Stimulated activated CD8-positive, alpha-beta memory T cell treated with anti-CD3 and anti-CD28 coated beads, Interleukin-2, amount 100 ng/mL, for 48 hours (primary cell): ENCODE measurements around the gene VPS50.
"Not testable (repeated sequence)": the region's sequence is repeated elsewhere in the genome, so short reads cannot be mapped to it uniquely, and the experiment has no call there.

Source experiments
- DNase-seq, 2 donors: peaks; one replicate each; pipeline ENCODE4 v3.0.0-alpha.2; 2020; ENCODE audit warnings: low read depth in 2 of 2

The VPS50 gene

DNA sequence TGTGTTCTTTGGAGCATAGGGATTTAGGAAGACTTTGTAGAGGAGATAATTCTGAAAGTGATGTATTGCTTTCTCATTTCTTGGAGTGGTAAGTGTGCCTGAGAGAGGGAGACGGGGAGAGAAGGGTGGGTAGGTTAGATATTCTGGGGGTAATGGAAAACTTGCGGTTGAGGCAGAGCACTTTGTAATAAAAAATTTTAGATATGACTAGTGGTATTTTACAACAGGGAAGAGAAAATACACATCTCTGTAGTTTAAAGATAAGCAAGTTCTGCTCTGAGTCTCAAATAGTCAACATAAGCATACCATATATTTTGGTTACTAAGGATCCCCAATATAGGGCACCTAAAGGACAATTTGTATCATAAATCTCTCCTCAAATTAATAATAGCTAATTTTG, 6.6 kb downstream of the VPS50 start:
- DNase-seq: no peak

DNA sequence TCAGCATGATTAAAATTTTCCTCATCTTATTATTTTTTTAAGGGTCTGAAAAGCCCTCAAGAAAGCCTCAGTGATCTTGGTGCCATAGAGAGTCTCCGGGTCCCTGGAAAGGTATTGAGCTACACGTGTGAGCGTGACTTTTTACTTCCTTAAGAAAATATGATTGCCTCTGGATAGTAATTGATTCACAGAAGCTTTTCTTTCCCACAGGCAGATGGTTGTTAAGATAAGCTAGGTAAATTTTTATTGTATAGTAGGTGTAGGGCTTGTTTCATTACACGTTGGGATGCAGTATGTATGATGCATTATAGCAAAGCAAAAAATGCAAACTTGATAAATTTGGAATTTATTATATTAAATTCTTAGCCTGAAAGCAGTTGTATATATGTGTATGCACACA, 7.7 kb downstream of the VPS50 start:
- DNase-seq: no peak

DNA sequence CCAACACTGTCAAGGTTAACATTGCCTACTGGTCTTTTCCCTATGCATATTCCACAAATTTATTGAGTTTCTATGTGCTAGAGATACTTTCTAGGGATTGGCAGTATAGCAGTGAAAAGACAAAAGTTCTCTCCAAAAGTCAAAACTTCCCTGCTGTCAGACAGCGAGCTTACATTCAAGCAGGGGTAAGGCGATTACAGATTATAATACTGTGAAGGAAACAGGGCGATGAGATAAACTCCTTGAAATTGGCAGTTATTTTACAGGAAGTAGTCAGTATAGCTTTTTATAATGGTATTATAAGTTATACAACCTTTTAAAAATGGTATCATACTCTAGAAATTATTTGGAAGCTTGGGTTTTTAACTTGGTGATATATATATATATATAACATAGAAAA, 9.9 kb downstream of the VPS50 start:
- DNase-seq: no peak

DNA sequence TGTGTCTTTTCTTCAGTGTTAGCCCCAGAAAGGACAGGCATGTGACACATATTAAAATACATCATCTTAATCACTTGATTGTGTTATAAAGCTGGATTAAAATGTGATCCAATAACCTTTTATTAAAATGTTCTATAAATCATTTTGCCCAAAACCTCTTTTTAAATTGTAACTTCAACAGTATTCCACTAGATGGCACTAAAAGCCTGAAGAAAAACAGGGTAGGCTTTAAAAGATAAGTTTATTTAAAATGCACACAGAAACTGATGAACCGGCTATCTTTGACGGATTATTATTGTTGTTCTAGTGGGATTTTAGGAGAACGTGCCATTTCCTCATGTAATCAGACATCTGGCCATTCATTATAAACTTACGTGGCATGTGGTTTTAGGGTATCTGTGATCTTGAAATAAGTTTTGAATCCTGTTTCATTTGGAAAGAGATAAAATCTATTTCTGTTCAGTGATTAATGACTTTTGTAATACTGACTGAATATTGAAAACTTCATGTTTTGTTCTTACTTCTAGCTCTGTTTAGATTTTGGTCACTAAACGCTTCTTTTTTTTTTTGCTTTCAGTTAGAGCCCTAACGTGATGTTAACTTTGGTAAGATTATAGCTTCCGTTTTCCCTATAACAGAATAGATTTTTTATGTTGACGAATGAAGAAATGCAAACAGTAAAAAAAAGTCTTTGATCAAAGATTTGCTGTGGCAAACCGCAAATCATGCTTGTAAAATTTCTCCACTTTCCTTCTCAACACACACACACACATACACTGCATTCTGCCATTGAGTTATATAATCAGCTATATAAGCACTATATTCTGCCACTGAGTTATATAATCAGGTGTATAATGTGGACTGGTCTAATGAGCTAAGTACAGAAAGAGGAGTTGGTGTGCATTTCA, 13.6 kb downstream of the VPS50 start:
- no peak for DNase-seq

DNA sequence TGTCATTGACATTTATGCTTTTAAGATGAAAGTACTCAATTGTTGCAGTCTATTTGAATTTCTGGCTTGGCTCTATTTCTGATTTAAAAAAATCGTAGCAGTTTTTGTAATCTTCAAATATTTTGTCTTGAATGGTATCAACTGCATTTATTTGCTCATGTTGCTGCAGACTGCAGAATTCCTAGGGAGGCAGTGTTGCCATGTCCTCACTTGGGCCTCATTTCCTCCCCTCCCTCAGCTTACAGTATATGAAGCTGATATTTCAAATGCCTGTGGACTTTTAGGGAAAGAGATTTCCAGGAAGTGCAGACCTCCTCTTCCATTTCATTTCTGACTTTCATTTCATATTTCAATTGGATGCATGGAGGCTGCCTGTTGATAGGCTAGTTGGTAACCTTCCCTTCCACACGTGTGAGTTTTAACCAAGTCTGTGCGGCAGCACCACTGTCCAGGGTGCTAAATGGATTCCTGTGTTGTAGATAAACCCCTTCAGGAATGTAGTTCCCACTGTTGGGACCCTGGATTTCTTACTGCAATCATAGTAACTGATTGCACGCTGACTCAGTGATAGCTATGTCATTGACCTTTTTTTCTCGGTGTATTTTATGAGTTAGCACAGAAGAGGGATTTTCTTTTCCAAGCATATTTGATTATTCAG, 17.5 kb downstream of the VPS50 start:
- DNase-seq: no peak

DNA sequence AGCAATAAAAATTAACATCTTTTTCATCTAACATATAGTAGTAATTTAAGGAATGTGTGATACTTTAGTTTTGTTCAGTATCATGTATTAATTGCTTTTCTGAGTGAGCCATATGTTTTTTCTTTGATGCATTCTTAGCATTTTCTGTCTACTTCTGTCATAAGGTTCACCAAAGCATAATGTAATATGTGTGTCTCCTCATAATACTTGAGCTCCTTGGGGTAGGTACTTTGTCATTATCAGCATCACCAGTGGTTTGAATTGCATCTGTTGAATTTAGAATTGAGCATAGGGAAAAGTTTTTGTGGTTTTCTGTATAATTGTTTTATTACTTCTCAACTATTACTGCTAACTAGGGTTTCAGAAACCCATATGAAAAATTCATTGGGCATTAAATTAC, 26.5 kb downstream of the VPS50 start:
- DNase-seq: no peak

DNA sequence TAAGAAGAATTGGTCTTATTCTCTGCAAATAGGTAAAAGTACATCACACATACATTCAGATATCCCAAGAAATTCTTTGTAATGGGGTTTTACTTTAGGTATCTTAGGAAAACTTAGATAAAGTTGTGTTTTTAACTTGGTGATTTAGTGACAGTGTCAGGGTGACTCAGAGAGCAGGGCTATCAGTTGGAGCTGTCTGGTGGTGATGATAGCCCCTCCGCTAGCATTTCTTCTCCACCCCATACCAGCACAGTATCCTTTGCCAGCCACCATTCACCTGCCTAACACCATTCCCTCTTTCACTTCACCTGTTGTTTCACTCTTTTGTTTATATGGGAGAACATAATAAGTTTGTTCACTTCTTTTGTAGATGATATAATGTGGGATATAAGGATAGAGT, 30.4 kb downstream of the VPS50 start:
- DNase-seq: no peak

DNA sequence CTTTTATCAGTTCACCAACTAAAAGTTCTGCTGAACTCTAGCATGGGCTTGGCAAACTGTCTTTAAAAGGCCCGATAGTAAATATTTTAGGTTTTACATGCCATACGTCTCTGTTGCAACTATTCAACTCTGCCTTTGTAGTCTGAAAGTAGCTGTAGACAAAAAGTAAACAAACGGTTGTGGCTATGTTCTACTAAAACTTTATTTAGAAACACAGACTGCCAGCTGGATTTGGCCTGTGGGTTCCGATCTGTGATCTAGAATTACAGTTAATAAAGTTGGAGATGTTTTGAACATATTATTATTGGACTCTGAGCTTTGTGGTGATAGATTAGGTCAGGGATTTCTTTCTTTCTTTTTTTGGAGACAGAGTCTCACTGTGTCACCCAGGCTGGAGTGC, 33.1 kb downstream of the VPS50 start:
- DNase-seq: no peak

DNA sequence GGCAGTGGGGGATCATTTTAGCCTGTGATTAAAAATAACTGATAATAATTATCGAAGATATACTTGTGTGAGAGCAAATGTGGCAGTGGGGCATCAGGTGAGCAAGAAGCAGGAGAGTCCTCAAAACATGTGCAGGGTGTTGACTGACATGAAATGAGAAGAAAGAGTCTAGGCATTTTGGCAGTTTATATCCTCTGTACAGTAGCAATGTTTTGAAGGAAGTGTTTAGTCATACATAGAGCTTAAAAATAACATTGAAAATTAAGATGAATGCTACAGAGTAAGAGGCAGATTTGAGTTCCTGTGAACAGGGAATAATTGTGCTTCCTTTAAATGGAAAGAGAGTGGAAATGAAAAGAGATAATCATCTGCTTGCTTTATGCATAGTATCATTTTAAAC, 47.4 kb downstream of the VPS50 start:
- DNase-seq: no peak

DNA sequence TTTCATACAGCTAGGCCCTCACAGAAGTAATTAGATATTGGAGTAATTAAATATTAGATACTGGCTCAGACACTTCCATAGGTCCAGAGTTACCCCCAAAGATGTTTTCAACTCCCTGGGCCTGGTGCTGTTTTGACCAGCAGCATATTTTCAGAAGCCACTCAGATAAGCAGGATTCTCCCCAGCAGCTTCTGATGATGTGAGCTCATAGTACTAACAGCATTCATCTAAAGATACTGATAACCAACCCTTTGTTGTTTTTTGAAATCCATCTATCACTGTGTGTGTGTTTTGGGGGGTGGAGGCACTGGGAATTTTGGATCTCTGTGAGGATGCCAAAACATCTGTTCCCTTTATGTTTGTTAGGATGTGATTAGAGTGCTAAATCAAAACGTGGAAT, 52.7 kb downstream of the VPS50 start:
- DNase-seq: no peak

DNA sequence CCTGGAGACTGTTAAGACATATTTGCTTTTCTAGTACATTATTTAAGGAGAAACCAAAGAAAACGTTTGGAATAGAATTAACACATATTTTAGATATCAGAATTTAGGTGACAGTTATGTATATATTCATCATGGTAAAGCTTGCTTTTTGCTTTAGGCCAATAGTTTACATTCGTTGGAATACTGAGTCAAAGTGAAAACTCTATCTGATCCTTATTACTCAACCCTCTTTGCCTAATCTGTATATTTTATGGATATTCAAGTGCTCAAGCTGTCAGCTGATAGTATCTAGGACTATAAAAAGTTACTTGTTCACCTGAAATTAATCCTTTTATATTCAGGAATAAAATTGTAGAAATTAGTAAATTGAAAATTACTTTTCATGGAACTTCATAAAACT, 61.1 kb downstream of the VPS50 start:
- no peak for DNase-seq

DNA sequence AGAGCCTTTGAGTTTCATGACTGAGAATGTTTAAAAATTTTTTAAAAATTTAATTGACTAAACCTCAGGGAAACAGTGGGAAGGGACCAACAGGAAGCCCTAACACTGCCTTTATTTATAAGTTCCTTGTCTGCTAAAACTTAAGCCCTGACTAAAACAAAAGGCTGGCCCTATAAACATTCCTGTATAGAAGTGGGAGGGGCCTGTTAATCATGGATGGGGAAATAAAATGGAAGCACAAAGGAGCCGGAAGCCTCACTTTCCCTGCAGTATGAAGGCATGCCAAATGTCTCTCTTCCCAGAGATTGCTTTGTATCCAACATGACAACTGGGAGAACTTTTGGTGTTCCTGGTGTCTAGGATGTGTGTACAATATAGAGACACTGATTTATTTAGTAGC, 66.0 kb downstream of the VPS50 start:
- no peak for DNase-seq

DNA sequence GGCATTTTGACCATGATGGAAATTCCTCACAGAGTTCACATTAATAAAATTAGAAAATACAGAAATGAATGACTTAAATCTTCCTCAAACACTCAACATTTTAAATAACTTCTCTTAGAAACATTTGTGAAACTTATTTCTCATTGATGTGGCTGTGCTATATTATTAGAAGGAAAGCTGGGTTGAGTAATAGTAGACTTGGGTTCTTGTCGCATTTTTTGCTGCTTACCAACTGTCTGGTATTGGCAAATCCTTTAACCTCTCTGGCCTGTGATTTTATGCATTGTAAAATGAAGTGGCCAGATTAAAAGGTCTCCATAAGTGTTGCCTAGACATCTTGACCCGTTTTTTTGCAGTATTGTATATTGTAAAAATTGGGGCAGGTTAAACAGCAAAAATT, 66.5 kb downstream of the VPS50 start:
- no peak for DNase-seq

DNA sequence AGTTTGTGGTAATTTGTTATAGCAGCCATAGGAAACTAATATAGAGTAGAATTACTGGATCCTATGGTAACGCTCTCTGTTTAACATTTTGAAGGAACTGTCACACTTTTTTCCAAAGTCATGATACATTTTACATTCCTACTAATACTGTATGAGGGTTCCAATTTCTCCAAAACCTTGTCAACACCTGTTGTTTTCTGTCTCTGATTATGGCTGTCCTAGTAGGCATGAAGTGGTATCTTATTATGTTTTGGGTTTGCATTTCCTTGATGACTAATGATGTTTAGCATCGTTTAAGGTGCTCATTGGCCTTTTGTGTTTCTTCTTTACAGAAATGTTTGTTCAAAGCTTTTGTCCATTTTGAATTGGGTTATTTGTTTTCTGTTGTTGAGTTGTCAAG, 69.6 kb downstream of the VPS50 start:
- no peak for DNase-seq

DNA sequence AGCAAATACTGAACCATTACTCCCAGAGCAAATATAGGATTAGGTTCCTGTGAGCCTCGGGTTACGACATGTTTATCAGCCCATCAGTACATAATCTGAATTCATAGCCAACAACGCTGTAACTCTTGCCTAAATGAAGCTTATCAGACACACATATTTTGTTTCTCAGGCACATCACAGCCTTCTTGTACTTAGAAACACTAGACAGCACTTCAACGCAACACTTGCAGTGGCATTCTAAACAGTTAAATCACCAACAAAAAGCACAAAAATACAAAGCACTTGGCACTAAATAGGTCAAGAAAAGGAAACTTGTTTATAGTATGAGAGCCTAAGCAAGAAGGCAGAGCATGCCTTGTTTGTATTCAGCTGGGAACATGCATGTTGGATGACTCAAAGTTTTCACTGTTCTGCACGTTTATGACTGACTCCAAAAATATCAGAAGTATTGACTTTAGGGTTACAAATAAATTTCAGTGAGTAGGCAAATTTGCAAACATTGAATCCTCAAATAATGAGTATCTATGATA, 75.0 kb downstream of the VPS50 start:
- DNase-seq: no peak

DNA sequence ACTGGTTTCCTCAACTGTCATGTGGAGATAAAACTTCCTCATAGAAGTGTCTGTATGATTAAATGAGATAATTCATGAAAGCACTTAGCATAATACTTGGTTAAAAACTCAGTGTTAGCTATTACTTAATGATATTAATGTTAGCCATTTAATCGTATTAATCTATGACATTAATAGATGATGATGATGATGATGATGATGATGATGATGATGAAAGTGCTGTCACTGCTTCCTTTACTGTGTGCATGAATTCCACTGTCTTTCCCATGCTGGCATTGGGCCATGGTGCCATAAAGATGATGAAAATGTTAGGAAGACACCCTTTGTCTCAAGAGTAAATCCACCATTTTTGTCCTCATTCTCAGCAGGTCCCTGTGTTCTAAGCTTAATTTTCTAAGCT, 75.8 kb downstream of the VPS50 start:
- DNase-seq: no peak

DNA sequence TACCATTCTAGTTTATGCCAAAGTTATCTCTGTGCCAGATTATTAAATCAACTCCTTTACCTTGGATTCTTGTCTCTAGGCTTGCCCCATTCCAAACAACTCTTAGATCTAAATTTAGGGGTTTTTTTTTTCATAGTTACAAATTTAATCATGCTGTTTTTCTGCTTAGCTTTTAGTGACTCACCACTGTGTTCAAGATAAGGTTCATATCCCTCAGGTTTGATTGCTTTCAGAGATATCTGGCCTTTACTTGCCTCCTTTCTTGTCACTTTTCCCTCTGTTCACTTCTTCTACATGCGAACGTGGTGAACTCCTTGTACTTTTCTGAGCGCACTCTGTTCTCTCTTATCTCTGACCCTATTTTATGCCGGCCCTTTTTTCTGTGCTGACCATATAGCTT, 78.2 kb downstream of the VPS50 start:
- no peak for DNase-seq

DNA sequence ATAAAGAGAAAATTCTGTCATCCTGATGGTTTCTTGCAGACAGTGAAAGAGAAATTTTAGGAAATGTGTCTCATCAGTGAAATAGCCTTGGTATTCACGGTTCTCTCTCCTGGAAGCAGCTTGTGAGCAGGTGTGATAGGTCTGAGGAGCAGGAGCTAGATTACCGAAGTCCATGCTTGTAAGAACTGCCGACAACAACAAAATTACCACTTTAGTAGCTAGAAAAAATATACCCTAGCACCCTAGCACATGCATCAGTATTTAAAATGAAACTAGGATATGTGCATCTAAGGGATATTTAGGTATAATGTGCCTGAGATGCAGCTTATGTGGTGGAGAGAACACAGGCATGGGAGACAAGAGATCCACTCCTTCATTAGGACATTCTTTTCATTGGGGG, 82.3 kb downstream of the VPS50 start:
- DNase-seq: no peak

DNA sequence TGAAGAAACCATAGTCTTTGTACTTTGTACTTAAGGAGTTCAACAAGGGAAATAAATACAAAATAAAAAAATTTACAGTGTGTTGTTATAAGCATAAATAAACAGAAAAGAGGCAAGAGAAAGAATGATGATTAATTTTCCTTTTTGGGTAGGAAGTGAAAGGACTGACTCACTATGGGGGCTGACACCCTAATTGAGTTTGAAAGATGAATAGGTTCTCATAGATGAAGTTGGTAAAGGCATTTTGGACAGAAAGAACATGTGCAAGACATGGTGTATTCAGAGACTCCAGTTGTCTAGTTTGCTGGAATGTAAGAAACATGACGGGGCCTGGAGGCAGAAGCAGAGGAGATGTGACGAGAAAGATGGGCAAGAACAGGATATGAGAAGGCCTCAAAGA, 83.7 kb downstream of the VPS50 start:
- no peak for DNase-seq

DNA sequence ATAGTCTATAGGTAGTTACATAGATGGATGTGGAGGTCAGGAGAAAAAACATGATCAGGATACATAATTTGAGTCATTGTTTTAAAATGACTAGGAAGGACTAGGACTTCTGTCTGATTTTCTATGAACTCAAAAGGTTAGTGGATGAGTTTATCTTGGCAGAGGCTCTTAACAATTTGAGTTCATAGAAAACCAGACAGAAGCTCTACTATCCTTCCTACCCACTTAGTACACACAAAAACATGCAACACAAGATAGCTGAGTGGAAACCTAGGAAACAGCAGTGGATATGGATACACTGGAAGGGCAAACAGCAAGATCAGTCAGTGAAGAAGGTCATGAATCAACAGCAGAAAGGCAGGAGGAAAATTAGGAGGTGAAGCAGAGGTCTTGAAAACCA, 84.6 kb downstream of the VPS50 start:
- no peak for DNase-seq

DNA sequence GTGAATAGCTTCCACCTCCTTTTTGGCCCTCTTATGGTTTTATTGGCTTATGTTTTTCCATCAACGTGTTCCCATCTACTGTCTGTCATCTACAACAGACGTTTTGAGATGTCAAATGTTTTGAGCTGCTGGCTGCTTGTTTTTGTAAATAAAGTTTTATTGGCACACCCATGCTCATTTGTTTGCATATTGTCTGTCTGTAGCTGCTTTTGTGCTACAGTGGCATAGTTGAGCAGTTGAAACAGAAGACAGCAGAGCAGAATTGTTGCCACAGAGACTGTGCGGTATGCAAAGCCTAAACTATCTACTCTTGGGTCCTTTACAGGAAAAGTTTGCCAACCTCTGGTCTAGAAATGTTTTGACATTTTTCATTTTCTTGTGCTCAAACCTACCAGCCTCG, 88.7 kb downstream of the VPS50 start:
- no peak for DNase-seq

DNA sequence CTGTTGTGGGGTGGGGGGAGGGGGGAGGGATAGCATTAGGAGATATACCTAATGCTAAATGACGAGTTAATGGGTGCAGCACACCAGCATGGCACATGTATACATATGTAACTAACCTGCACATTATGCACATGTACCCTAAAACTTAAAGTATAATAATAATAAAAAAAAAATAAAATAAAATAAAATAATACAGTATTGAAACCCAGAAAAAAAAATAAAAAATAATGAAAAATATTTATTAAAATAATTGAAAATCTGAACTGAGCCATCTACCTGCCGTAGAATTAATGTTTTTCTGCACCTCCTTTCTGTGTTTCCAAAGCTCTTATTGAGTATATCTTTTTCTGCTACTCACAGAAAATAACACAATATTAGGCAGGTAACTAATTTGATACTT, 94.1 kb downstream of the VPS50 start:
- DNase-seq: not testable (repeated sequence)

DNA sequence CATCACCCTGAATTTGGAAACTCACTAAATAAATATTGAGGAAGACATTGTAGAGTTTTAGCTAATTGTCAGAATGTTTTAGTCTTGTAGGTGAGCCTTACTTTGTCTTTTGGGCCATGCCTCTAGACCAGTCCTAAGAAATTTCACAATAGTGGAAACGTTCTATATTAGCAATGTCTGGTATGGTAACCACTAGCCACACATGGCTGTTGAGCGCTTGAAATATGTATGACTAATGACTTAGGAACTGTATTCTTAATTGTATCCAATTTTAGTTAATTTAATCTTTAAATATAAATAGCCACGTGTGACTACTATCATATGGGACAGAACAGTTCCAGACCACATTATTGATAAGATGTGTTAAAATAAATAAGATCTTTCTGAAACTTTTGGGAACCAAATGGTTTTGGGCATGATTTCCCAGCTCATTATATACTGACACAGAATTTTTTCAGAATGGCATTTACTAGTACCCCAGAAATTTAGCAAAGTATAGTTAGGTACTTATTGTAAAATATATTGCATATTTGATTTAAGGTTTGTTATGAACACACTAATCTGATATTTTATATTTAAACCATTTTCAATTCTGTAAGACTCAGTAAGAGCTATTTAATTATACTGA, 95.0 kb downstream of the VPS50 start:
- DNase-seq: no peak
